Breast epithelium (tissue), 4 donors: ENCODE results near the gene NDOR1. TPM values are rescaled to one million over a fixed set of nuclear protein-coding genes. Genes with fewer than 3 reads are reported as not detected.
"Not testable (repeated sequence)": the region's sequence is repeated elsewhere in the genome, so short reads cannot be mapped to it uniquely, and the experiment has no call there.

Experiments used
- DNase-seq, 2 donors: peaks; one replicate each; pipeline ENCODE4 v3.0.0-alpha.2; 2019; ENCODE audit warnings: low spot score in 2 of 2
- H3K27ac ChIP-seq, 2 donors: fragments of 200-600 bp; sonication (generic) in 1 of 2; one replicate each; pipeline ENCODE4 v1.5.1; 2016 to 2019; ENCODE audit warnings: mild to moderate bottlenecking in 1 of 2
- H3K27me3 ChIP-seq, 2 donors: fragments of 200-600 bp; sonication (generic) in 1 of 2; one replicate each; pipeline versions ENCODE4 v1.5.1 to v1.6.0; 2017 to 2019; ENCODE audit warnings: control low read depth in 1 of 2, mild to moderate bottlenecking in 1 of 2
- H3K36me3 ChIP-seq: fragments of 200-600 bp; one replicate; pipeline ENCODE4 v1.5.1; 2019
- H3K4me1 ChIP-seq, 2 donors: fragments of 200-600 bp; sonication (generic); one replicate each; pipeline ENCODE4 v1.5.1; 2016 to 2019; ENCODE audit warnings: control low read depth in 1 of 2
- H3K4me3 ChIP-seq, 3 donors: fragments of 200-600 bp; sonication (generic); 1 replicate in 2 of 3; 2 replicates in 1 of 3; pipeline ENCODE4 v1.5.1; 2016 to 2019; ENCODE audit warnings: mild to moderate bottlenecking in 3 of 3, moderate library complexity in 2 of 3
- H3K9me3 ChIP-seq, 2 donors: fragments of 200-600 bp; sonication (generic) in 1 of 2; one replicate each; pipeline ENCODE4 v1.5.1; 2016 to 2019; ENCODE audit warnings: control low read depth in 1 of 2
- POLR2A ChIP-seq: fragments of 450-650 bp; IDR thresholded peaks from one replicate; pipeline ENCODE4 v1.6.1; 2016; ENCODE audit warnings: antibody characterized with exemption, mild to moderate bottlenecking, moderate library complexity
- POLR2AphosphoS5 ChIP-seq, 3 donors: sonication (generic); formaldehyde crosslinking; IDR thresholded peaks; one replicate each; pipeline ENCODE4 v1.6.1; 2017; ENCODE audit warnings: antibody characterized with exemption in 3 of 3
- intact Hi-C: fragments of 100-400 bp; cut with DNase I; formaldehyde crosslinking; loops from one replicate; pipeline ENCODE4 v1.15.1; 2023; ENCODE audit warnings: low total_unique reads
- total RNA-seq, 3 donors: library from RNA; depleted of rRNA; stranded (reverse); fragments of >200 nt; gene quantifications; one replicate each; pipeline ENCODE4 v1.1.0, GENCODE V29; 2016
- TF ChIP-seq, protein P1 (sequence below), 3 donors: fragments of 450-650 bp; IDR thresholded peaks; one replicate each; pipeline ENCODE4 v1.5.1; 2016 to 2017; ENCODE audit warnings: antibody characterized with exemption in 3 of 3, mild to moderate bottlenecking in 3 of 3, moderate library complexity in 3 of 3

NDOR1 gene
- total RNA-seq, 3 donors from 2014 or later = 4.6 to 9.5 (median 7.2) TPM

DNA sequence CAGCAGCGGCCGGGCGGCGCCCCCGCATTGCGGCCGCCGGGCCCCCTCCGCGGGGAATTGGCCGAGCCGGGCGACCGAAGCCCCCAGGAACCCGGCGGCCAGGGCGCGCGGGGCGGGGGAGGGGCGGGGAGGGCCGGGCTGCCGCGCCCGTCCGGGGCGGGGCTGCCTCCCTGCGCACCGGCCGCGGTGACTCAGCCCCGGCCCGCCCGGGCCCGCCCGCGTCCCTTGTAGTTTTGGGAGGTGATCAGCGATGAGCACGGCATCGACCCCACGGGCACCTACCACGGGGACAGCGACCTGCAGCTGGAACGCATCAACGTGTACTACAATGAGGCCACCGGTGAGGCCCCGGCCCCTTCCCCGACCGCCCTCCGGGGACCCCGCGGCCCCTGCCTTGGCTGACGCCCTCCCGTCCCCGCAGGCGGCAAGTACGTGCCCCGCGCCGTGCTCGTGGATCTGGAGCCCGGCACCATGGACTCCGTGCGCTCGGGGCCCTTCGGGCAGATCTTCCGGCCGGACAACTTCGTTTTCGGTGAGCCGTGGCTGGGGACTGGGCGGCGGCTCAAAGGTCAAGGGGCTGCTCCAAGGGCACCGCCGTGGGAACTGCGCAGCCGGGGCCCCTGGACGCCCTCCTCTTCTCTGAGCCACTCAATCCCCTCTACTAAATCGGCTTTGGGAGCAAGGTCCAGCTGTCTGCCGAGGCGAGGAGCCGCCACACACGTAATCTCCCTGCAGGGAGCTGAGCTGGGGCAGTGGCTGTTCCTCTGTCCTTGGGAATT, 36.2 kb downstream of the NDOR1 start:
- Histone ChIP-seq H3K27ac (peak overlapping the region; percentile 83 to 99), H3K4me3 (peak overlapping the region; percentile 71 to 98 (median 76)), H3K9me3 (no peaks in the 10 kb centered on the region), H3K36me3 (no peaks in the 10 kb centered on the region), H3K4me1 (peaks cover 5 to 19% of the 10 kb centered on the region in 2 donors), H3K27me3 (no peaks in the 10 kb centered on the region)
- peak in 1 of 2 donors; percentile 51 for DNase-seq
- peak in 1 of 3 donors; percentile 48 for TF ChIP-seq POLR2AphosphoS5 (IDR thresholded peaks at IDR 0.05)
- TF ChIP-seq, protein P1, sequence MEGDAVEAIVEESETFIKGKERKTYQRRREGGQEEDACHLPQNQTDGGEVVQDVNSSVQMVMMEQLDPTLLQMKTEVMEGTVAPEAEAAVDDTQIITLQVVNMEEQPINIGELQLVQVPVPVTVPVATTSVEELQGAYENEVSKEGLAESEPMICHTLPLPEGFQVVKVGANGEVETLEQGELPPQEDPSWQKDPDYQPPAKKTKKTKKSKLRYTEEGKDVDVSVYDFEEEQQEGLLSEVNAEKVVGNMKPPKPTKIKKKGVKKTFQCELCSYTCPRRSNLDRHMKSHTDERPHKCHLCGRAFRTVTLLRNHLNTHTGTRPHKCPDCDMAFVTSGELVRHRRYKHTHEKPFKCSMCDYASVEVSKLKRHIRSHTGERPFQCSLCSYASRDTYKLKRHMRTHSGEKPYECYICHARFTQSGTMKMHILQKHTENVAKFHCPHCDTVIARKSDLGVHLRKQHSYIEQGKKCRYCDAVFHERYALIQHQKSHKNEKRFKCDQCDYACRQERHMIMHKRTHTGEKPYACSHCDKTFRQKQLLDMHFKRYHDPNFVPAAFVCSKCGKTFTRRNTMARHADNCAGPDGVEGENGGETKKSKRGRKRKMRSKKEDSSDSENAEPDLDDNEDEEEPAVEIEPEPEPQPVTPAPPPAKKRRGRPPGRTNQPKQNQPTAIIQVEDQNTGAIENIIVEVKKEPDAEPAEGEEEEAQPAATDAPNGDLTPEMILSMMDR (IDR thresholded peaks at IDR 0.05) = no peak
- intact Hi-C loops = no loop called here

- Histone ChIP-seq H3K27me3 (no peaks in the 10 kb centered on the region), H3K36me3 (no peaks in the 10 kb centered on the region), H3K4me3 (peak overlapping the region; percentile 71 to 98 (median 76)), H3K27ac (peak overlapping the region; percentile 83 to 99), H3K4me1 (peaks cover 5 to 14% of the 10 kb centered on the region in 2 donors), H3K9me3 (no peaks in the 10 kb centered on the region)
- intact Hi-C loops = no loop called here
- DNase-seq = no peak
- TF ChIP-seq POLR2A (no peak), POLR2AphosphoS5 (IDR thresholded peaks at IDR 0.05) (peak in 1 of 3 donors; percentile 54)
Measured at GRCh38 chr9:137242269-137243203, 37.0 kb downstream of the NDOR1 start.

DNA sequence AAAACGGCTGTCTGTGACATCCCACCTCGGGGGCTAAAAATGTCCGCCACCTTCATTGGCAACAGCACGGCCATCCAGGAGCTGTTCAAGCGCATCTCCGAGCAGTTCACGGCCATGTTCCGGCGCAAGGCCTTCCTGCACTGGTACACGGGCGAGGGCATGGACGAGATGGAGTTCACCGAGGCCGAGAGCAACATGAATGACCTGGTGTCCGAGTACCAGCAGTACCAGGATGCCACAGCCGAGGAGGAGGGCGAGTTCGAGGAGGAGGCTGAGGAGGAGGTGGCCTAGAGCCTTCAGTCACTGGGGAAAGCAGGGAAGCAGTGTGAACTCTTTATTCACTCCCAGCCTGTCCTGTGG, 37.7 kb downstream of the NDOR1 start:
- H3K4me1 ChIP-seq, H3K9me3 ChIP-seq, intact Hi-C loops, H3K27me3 ChIP-seq, H3K36me3 ChIP-seq, DNase-seq, H3K4me3 ChIP-seq: not testable (repeated sequence)
- H3K27ac ChIP-seq = peak overlapping the region in 1 of 2 donors; percentile 30

GRCh38 chr9:137243626-137244485, 38.4 kb downstream of the NDOR1 start:
- no peak for DNase-seq
- Histone ChIP-seq H3K4me1 (peaks cover 5 to 6% of the 10 kb centered on the region in 2 donors), H3K4me3 (no peak overlapping the region), H3K27me3 (no peaks in the 10 kb centered on the region), H3K27ac (peak overlapping the region in 1 of 2 donors; percentile 30), H3K9me3 (no peaks in the 10 kb centered on the region), H3K36me3 (no peaks in the 10 kb centered on the region)
- TF ChIP-seq POLR2AphosphoS5 (IDR thresholded peaks at IDR 0.05) (no peak), POLR2A (no peak)
- TF ChIP-seq, protein P1 (IDR thresholded peaks at IDR 0.05) = no peak
- intact Hi-C loops = no loop called here

DNA sequence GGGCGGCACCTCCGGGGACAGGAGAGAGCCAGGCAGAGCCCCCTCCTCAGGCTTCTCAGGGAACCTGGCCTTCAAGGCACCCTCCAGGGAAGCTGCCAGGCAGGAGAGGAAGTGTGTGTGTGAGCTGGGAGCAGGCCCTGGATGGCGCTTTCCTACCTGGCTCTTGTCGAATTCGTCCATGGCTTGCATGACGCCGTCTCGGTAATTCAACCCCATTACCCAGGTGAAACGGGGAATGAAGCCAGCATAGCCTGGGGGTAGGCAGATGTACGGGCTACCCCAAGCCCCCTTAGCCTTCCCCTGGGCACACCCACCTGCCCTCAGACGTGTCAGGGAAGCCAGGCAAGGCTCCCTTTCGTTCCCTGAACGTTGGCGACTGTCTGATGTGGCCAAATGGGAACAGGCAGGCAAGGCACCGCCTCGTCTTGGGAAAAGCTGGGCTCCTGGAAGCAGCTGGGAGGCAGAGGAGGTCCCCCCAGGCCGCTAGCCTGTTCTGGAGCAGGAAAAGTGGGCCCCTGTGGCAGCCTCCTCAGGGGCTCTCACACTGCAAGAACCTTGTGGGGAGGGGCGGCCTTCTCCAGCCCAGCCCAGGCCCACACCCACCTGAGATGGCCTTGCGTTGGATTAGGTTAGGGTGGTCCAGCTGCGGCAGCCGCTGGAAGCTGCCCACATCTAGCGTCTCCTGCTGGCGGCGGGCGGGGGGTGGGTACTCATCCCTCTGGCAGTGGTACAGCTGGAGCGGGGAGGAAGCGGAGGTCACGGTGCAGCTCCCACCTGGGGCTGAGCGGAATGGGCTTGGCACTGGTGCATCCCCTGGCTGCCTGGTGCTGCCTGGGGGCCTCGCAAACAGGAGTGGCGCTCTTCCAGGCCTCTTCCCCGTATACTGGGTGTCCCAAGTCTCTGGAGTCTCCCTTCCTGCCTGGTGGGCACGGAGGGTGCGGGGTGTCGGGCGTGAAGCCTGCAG, 39.3 kb downstream of the NDOR1 start:
- Histone ChIP-seq H3K9me3 (no peaks in the 10 kb centered on the region), H3K4me1 (peaks cover 5 to 6% of the 10 kb centered on the region in 2 donors), H3K27ac (no peak overlapping the region), H3K4me3 (no peak overlapping the region), H3K27me3 (no peaks in the 10 kb centered on the region), H3K36me3 (no peaks in the 10 kb centered on the region)
- intact Hi-C loops = no loop called here
- no peak for DNase-seq
- TF ChIP-seq, protein P1 (IDR thresholded peaks at IDR 0.05) = no peak
- TF ChIP-seq POLR2AphosphoS5 (IDR thresholded peaks at IDR 0.05) = peak in 1 of 3 donors; percentile 28
- TF ChIP-seq POLR2A = no peak
